Kidney (tissue), 14 donors: Measurements from ENCODE around the gene TRNAU1AP. TPM values are rescaled to one million over a fixed set of nuclear protein-coding genes. Genes with fewer than 3 reads are reported as not detected.
"Not testable (repeated sequence)": the region's sequence is repeated elsewhere in the genome, so short reads cannot be mapped to it uniquely, and the experiment has no call there.

Experiments used
- DNase-seq, 5 donors: peaks; one replicate each; pipeline ENCODE4 v3.0.0-alpha.2; 2013 to 2020
- FAIRE-seq: peaks from 2 replicates; lab custom pipeline; 2012; peaks lifted over from hg19 to GRCh38; lab: Jason Lieb, UNC
- H3K27ac ChIP-seq, 2 donors: one replicate each; pipeline ENCODE4 v1.7.0; 2013; ENCODE audit warnings: low read depth in 2 of 2, low read length in 2 of 2, inconsistent platforms in 1 of 2
- H3K27me3 ChIP-seq: one replicate; pipeline ENCODE4 v1.7.1; 2013; ENCODE audit warnings: low read length, inconsistent platforms; ENCODE audit not compliant: control insufficient read depth, insufficient read depth
- H3K36me3 ChIP-seq, 3 donors: one replicate each; pipeline versions ENCODE4 v1.7.0 to v1.7.1; 2013; ENCODE audit warnings: low read length in 3 of 3, control low read depth in 1 of 3, inconsistent platforms in 1 of 3; ENCODE audit not compliant: insufficient read depth in 3 of 3, control insufficient read depth in 2 of 3
- H3K4me1 ChIP-seq, 3 donors: one replicate each; pipeline versions ENCODE4 v1.7.0 to v1.7.1; 2013; ENCODE audit warnings: low read length in 3 of 3, inconsistent platforms in 1 of 3, low read depth in 1 of 3; ENCODE audit not compliant: control insufficient read depth in 2 of 3, insufficient read depth in 2 of 3
- H3K4me3 ChIP-seq, 3 donors: one replicate each; pipeline versions ENCODE4 v1.7.0 to v1.8.1; 2013; ENCODE audit warnings: low read length in 3 of 3, control low read depth in 1 of 3, inconsistent platforms in 1 of 3
- H3K9ac ChIP-seq, 3 donors: one replicate each; pipeline versions ENCODE4 v1.7.0 to v1.7.1; 2013; ENCODE audit warnings: low read length in 3 of 3, control low read depth in 1 of 3, inconsistent platforms in 1 of 3
- H3K9me3 ChIP-seq, 3 donors: one replicate each; pipeline versions ENCODE4 v1.7.0 to v1.7.1; 2013; ENCODE audit warnings: low read length in 3 of 3, control low read depth in 1 of 3, inconsistent platforms in 1 of 3; ENCODE audit not compliant: control insufficient read depth in 2 of 3, insufficient read depth in 1 of 3
- intact Hi-C: fragments of 100-400 bp; cut with DNase I; formaldehyde crosslinking; loops from one replicate; pipeline ENCODE4 v1.11.1; 2022
- polyA plus RNA-seq: library from polyadenylated mRNA; stranded (reverse); fragments of 350-450 nt; fragmentation: Illumina TruSeq; extraction: RNeasy Lipid Tissue Mini Kit (QIAGEN cat#74804); gene quantifications from one replicate; pipeline ENCODE4 v1.2.3, GENCODE V29; 2014; ENCODE audit warnings: low read depth, low replicate concordance; ENCODE audit not compliant: insufficient read depth
- total RNA-seq: library from RNA; stranded (reverse); fragmentation: NEBNext Ultra II Directional; extraction: Animal tissue kit (Norgen Biotek cat#: 25700); gene quantifications from one replicate; pipeline ENCODE4 v1.2.1, GENCODE V29; 2021
- TF ChIP-seq, protein P1 (sequence below): IDR thresholded peaks from 3 replicates; pipeline ENCODE4 v1.5.1; 2012; ENCODE audit warnings: mild to moderate bottlenecking, moderate library complexity, borderline replicate concordance; ENCODE audit not compliant: insufficient read depth; ENCODE audit errors: extremely low read depth
- donor health status: control.
- donor health status: control.
- donor health status: control.
- donor health status: control.
- donor health status: control.
- donor health status: DM: yes; HTN: yes; CAD: no.
- donor health status: Normal renal cell carcinoma (clear cell type).

Gene TRNAU1AP
- total and polyA plus RNA-seq, 2 donors from 2014 or later, result 27.7 to 30.2 TPM

DNA sequence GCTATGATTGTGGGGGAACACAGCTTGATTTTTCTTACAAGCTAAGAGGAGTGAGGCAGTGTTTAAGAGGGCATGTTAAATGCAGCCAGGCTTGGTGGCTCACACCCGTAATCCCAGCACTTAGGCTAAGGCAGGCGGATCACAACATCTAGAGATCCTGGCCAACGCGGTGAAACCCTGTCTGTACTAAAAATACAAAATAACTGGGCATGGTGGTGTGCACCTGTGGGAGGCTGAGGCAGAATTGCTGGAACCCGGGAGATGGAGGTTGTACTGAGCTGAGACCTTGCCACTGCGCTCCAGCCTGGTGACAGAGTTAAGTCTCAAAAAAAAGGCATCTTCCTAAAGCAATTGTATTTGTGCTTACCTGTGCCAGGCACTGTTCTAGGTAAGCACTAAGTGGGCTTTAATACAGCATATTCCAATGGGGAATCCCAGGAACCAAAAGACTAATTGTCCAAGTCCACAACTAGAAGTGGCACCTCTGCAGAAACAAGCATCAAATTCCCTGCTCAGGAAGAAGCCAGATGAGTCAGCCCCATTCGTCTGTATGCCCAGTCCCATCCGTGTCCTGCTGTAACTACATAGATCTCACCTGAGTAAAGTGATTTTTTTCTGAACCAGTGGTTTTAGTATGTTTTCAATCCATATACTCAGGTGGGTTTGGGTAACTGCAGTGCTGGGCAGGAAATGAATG is 42.5 kb upstream of the TRNAU1AP start:
- no peak for DNase-seq
- no peak for FAIRE-seq
- Histone ChIP-seq H3K4me1 (peaks cover 3 to 15% (median 9%) of the 10 kb centered on the region in 3 donors), H3K36me3 (peaks cover 17 to 34% (median 21%) of the 10 kb centered on the region in 3 donors), H3K4me3 (no peak overlapping the region), H3K27me3 (no peaks in the 10 kb centered on the region), H3K27ac (no peak overlapping the region), H3K9ac (peak overlapping the region in 1 of 3 donors; percentile 41), H3K9me3 (no peaks in the 10 kb centered on the region)
- TF ChIP-seq, protein P1, sequence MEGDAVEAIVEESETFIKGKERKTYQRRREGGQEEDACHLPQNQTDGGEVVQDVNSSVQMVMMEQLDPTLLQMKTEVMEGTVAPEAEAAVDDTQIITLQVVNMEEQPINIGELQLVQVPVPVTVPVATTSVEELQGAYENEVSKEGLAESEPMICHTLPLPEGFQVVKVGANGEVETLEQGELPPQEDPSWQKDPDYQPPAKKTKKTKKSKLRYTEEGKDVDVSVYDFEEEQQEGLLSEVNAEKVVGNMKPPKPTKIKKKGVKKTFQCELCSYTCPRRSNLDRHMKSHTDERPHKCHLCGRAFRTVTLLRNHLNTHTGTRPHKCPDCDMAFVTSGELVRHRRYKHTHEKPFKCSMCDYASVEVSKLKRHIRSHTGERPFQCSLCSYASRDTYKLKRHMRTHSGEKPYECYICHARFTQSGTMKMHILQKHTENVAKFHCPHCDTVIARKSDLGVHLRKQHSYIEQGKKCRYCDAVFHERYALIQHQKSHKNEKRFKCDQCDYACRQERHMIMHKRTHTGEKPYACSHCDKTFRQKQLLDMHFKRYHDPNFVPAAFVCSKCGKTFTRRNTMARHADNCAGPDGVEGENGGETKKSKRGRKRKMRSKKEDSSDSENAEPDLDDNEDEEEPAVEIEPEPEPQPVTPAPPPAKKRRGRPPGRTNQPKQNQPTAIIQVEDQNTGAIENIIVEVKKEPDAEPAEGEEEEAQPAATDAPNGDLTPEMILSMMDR, result no peak
- intact Hi-C loops, result no loop called here

DNA sequence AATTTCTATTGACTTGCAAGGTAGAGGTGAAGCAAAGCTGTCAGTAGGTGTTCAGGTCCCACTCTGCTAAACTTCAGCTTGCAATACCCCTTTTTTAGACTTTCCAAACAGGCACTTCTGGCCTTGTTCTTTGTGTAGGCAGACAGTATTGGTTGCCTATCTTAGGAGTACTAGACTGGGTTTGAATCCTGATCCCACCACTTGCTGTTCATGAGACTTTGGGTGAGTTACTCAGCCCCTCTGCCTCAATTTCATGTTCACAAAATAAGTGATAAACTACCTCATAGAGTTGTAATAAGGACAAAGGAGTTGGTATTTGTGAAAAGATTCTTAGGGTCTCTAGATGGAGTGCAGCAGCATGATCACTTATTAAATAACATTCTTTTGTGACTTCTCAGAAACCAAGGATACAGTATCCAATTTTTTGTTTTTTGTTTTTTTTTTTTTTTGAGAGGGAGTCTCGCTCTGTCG is 41.9 kb upstream of the TRNAU1AP start:
- peaks cover 17 to 34% (median 21%) of the 10 kb centered on the region in 3 donors for H3K36me3 ChIP-seq
- intact Hi-C loops, result no loop called here
- TF ChIP-seq, protein P1, result no peak
- FAIRE-seq, result no peak
- no peaks in the 10 kb centered on the region for H3K27me3 ChIP-seq
- no peak for DNase-seq
- H3K4me1 ChIP-seq, result peaks cover 3 to 15% (median 9%) of the 10 kb centered on the region in 3 donors
- no peak overlapping the region for H3K27ac ChIP-seq
- H3K9me3 ChIP-seq, result no peaks in the 10 kb centered on the region
- no peak overlapping the region for H3K9ac ChIP-seq
- H3K4me3 ChIP-seq, result no peak overlapping the region

DNA sequence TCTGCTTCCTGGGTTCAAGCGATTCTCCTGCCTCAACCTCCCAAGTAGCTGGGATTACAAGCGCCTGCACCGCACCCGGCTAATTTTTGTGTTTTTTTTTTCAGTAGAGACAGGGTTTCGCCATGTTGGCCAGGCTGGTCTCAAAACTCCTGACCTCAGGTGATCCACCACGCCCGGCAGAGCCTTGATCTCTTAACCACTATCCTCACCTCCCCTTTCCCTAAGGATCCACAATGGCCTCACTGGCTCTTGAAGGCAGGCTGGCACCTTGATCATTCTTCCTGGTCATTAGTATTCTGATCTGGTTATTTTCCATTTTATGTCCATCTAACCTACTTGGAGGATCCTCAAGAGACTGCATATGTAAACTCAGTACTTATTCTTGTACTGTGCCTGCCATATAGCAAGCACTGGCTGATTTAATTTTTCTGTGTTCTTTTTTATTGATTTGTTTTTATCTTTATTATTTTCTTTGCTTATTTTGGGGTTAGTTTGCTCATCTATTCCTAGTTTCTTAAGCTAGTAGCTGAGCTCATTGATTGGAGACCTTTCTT is 40.8 kb upstream of the TRNAU1AP start:
- Histone ChIP-seq H3K9ac (no peak overlapping the region), H3K4me3 (no peak overlapping the region), H3K9me3 (no peaks in the 10 kb centered on the region), H3K27me3 (no peaks in the 10 kb centered on the region), H3K27ac (no peak overlapping the region), H3K4me1 (peaks cover 3 to 14% (median 7%) of the 10 kb centered on the region in 3 donors), H3K36me3 (peaks cover 17 to 34% (median 21%) of the 10 kb centered on the region in 3 donors)
- DNase-seq (no peak), FAIRE-seq (no peak)
- intact Hi-C loops, result no loop called here
- TF ChIP-seq, protein P1, result no peak

DNA sequence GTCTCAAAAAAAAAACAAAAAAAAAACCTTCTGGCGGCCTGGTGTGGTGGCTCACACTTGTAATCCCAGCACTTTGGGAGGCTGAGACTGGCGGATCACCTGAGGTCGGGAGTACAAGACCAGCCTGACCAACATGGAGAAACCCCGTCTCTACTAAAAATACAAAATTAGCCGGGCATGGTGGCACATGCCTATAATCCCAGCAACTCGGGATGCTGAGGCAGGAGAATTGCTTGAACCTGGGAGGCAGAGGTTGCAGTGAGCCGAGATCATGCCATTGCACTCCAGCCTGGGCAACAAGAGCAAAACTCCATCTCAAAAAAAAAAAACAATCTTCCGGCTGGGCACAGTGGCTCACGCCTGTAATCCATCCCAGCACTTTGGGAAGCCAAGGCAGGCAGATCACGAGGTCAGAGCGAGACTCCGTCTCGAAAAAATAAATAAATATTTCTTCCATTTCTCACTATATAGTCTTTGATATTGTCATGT is 38.4 kb upstream of the TRNAU1AP start:
- H3K4me1 ChIP-seq, result peaks cover 0 to 12% (median 0%) of the 10 kb centered on the region in 3 donors
- DNase-seq, H3K27ac ChIP-seq, FAIRE-seq, H3K9ac ChIP-seq, H3K27me3 ChIP-seq, intact Hi-C loops, H3K4me3 ChIP-seq, H3K9me3 ChIP-seq: not testable (repeated sequence)
- peaks cover 10 to 21% (median 15%) of the 10 kb centered on the region in 3 donors for H3K36me3 ChIP-seq
